ENCODE results near the gene PCSK6. TPM values are rescaled to one million over a fixed set of nuclear protein-coding genes. Genes with fewer than 3 reads are reported as not detected.
A peak's percentile ranks its signal among the peaks of the same experiment; 100 is the strongest.

The PCSK6 gene
- total RNA-seq, 2 experiments from 2014 or later = 0.57 TPM; not detected in 1

- no TSS peak for BruUV-seq (replicated peaks)
- H3K79me2 ChIP-seq (ENCODE audit: insufficient read depth, low read depth, low read length) = peaks cover 17% of the 10 kb centered on the region; the same call in 1 of the 2 replicates
- H3K27ac ChIP-seq (ENCODE audit: low read depth, low read length, poor library complexity, severe bottlenecking) = peak within 1 kb of the TSS; percentile 38
- H2AFZ ChIP-seq (ENCODE audit: low read length) = peak within 1 kb of the TSS; percentile 59
- no peaks in the 10 kb centered on the region for H3K9me2 ChIP-seq (ENCODE audit: insufficient read depth, low read length)
- TF ChIP-seq CTCF (conservative IDR thresholded peaks at IDR 0.05; ENCODE audit: low read length) (no peak), EZH2phosphoT487 (IDR thresholded peaks at IDR 0.05; ENCODE audit: borderline replicate concordance, low read depth, low read length) (no peak)
- intact Hi-C loops (cut with micrococcal nuclease; ENCODE audit: unreplicated experiment) = loop anchor here (2.0 kb wide), 1 partner anchor 16 kb away; no protein-coding TSS in a partner anchor
- no peaks in the 10 kb centered on the region for H3K9me3 ChIP-seq (ENCODE audit: low read length)
- peak; percentile 92 for DNase-seq (ENCODE audit: low spot score)
- H3K4me3 ChIP-seq (ENCODE audit: low read depth, low read length, poor library complexity, severe bottlenecking) = peak within 1 kb of the TSS; percentile 98
- peak within 1 kb of the TSS; percentile 100 for H3K4me2 ChIP-seq (ENCODE audit: low read length)
- H4K20me1 ChIP-seq (ENCODE audit: insufficient read depth, low read length) = no peaks in the 10 kb centered on the region; the same call in 1 of the 2 replicates
- ChIA-PET POLR2A (interaction anchor here (1.0 to 1.4 kb wide), 2 partner anchors 16 to 17 kb away, joined by 5 to 12 read pairs; partner anchors contain the start of gene SNRPA1), CTCF (ENCODE audit: unreplicated experiment) (no interaction called here)
- peaks cover 14% of the 10 kb centered on the region for H3K4me1 ChIP-seq (ENCODE audit: insufficient read depth, low read length, poor library complexity, severe bottlenecking)
- peaks cover 69% of the 10 kb centered on the region for H3K36me3 ChIP-seq (ENCODE audit: insufficient read depth, low read length)
These were observed 212.3 kb downstream of the PCSK6 start, which contains the start of gene SELENOS for GRCh38 chr15:101277038-101277822. Gene SELENOS (minus strand): TSS chr15:101277485. CDS start chr15:101277417, 68 bp downstream.

DNA sequence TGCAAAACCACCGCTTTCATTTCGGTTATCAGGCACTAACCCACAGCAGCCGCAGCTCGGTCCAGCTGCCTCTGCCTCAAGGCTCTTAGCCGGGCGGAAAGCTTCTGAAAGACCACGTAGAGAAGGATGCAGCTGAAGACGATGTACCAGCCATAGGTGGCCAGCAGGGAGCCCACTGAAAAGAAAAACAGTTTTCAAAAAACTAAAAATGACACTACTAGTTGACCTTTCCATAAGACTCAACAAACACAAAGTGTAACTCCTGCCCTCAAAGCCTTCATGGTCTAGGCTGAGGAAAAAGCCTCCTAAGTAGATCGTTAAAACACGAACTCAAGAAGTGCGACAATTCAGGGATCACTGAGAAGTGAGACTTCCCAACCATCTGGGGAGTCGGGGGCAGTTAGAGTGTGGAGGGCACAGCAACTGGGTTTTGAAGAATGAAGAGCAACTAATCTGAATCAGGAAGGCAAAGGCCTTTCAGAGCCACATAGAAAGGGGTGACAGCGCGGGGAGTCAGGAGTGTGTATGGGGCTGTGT lies 212.9 kb downstream of the PCSK6 start:
- TF ChIP-seq CTCF (conservative IDR thresholded peaks at IDR 0.05; ENCODE audit: low read length) = peak; percentile 64
- no peak for TF ChIP-seq EZH2phosphoT487 (IDR thresholded peaks at IDR 0.05; ENCODE audit: borderline replicate concordance, low read depth, low read length)
- H3K4me3 ChIP-seq (ENCODE audit: low read depth, low read length, poor library complexity, severe bottlenecking) = peak overlapping the region; percentile 98
- CTCF ChIA-PET (ENCODE audit: unreplicated experiment) = interaction anchor here (0.6 kb wide), 1 partner anchor 378 kb away, joined by 5 read pairs; no protein-coding TSS in a partner anchor
- H3K79me2 ChIP-seq (ENCODE audit: insufficient read depth, low read depth, low read length) = peaks cover 17% of the 10 kb centered on the region; the same call in 1 of the 2 replicates
- TSS peak; percentile 23 for BruUV-seq (replicated peaks)
- peaks cover 14% of the 10 kb centered on the region for H3K4me1 ChIP-seq (ENCODE audit: insufficient read depth, low read length, poor library complexity, severe bottlenecking)
- H3K36me3 ChIP-seq (ENCODE audit: insufficient read depth, low read length) = peaks cover 69% of the 10 kb centered on the region
- no peaks in the 10 kb centered on the region; the same call in 1 of the 2 replicates for H4K20me1 ChIP-seq (ENCODE audit: insufficient read depth, low read length)
- intact Hi-C loops (cut with micrococcal nuclease; ENCODE audit: unreplicated experiment) = loop anchor here (1.0 to 2.0 kb wide), 2 partner anchors 16 to 376 kb away; partner anchors contain the start of gene TM2D3
- H2AFZ ChIP-seq (ENCODE audit: low read length) = peak overlapping the region; percentile 59; the same call in 1 of the 2 replicates
- H3K9me2 ChIP-seq (ENCODE audit: insufficient read depth, low read length) = no peaks in the 10 kb centered on the region
- peak; percentile 52 for DNase-seq (ENCODE audit: low spot score)
- peak overlapping the region; percentile 100 for H3K4me2 ChIP-seq (ENCODE audit: low read length)
- POLR2A ChIA-PET = interaction anchor here (0.6 to 1.0 kb wide), 3 partner anchors 9 to 18 kb away, joined by 3 to 5 read pairs (median 3); partner anchors contain the start of gene SNRPA1
- H3K27ac ChIP-seq (ENCODE audit: low read depth, low read length, poor library complexity, severe bottlenecking) = peak overlapping the region; percentile 38
- no peaks in the 10 kb centered on the region for H3K9me3 ChIP-seq (ENCODE audit: low read length)
